Stimulated activated CD8-positive, alpha-beta memory T cell treated with anti-CD3 and anti-CD28 coated beads, Interleukin-12 subunit alpha, Interleukin-12 subunit beta, amount 100 ng/mL, for 1 hour (primary cell): ENCODE measurements around the gene ACADL.

Source experiments
- DNase-seq: peaks from one replicate; pipeline ENCODE4 v3.0.0-alpha.2; 2020; ENCODE audit warnings: low read depth

The ACADL gene

DNA sequence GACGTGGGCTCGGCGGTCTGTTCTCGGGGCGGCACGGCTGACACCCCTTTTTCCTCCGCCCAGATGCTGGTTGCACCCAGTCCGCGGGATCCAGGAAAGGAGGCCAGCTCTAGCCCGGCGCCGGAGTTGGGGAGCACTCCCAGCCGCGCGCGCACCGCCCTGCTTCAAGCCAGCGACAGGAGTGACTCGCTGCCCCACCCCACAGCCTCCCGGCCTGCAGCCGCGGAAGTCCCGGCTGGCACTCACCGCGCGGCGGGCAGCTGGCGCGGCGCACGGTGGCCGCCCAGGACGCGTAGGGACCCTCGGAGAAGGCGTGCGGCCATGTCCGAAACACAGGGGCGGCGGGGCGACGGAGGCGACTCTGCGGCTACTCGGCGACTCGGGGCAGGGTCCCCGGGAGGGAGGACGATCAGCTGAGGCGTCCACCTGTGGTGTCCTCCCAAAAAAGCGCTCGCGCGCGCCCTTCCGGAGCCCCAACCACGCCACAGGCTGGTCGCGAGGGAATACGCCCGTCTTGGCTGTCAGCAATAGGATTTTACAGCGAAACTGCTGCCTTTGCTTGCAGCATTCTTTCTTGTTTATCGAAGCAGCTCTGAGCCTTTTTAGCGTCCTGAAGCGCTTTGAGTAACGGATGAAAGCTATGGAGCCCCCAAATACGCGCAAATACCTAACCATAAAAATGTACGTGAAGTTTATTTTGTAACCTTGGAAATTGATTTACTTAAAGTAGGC is at the start of gene ACADL:
TSS of gene ACADL (minus strand) at position 507 of the 732 bp plus-strand sequence. CDS start at position 323, 184 bp downstream.
- no peak for DNase-seq

- DNase-seq, result no peak
These were observed 46.1 kb upstream of the ACADL start for GRCh38 chr2:210271300-210271699.

GRCh38 chr2:210269148-210269547 is 43.9 kb upstream of the ACADL start:
- no peak for DNase-seq

DNA sequence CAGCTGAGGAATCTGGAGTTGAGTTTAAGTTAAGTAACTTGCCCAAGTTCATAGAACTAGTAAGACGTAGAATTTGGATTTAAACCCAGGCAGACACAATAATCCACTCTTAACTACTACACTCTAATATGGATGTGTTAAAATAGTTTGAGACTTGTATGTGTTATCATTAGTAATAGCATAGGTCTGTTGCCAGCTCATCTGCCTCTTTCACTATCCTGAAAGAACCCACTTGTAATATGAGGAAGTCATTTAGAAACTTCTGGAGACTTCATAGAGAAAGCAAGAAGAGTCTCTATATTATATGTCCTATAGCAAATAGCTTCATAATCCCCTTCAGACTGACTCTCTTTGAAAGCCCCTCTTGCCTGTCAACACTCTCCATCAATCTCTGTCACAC is 43.0 kb upstream of the ACADL start:
- DNase-seq, result no peak

DNA sequence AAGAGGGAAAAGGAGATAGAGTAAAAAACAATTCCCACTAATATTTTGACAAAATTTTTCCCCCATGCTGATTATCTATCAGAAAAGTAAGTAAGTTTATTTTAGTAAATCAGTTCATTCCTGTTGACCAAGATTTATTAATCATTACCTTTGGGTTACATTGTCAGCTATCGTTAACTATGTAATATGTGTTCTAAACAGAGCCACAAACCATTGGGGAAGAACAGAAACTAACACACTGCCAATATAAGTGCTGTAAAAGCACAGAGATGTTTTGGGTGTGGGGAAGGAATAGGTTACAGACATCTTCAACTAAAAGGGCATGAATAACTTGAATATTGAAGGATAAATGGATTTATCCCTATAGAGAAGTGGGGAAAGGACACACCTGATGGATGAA is 42.5 kb upstream of the ACADL start:
- DNase-seq, result no peak

GRCh38 chr2:210264282-210264681 is 39.0 kb upstream of the ACADL start:
- no peak for DNase-seq

- DNase-seq, result no peak
These were observed 38.6 kb upstream of the ACADL start for GRCh38 chr2:210263841-210264240.

DNA sequence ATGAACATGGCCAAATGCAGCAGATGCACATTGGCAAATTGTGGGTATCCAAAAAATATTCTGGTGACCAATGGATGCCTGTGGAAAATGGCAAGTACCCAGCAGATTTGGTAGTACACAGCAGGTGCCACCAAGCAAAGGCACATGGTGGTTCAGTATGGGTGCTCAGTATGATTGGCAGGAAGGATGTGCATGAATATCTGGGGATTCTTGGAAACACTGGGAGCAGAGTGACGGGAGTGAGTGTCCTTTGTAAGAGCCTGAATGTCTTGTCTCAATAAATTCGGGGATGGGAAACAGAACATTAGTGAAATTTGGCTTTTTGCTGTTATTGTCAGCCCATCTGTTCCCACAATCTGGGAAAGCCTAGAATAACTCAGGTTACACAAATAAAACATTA is 36.8 kb upstream of the ACADL start:
- no peak for DNase-seq

DNA sequence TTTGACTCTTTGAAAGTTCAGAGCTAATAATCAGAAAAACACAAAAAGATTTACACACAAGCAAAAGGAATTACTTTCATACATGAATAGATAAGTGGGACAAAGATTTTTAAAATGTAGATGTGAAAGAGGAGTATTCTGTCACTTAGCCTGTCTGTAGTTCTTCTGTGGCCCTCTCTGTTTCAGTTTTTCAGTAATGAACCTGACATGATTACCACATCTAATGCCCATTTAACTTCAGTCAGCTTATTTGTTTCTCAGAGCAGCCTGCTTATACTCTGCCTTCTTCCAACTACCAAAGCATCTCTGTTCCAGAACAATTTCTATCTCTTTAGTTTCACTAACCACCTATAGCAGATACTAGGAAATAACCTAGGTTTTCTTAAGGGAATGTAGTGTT is 34.4 kb upstream of the ACADL start:
- no peak for DNase-seq

- DNase-seq, result no peak
These were observed 27.7 kb upstream of the ACADL start for GRCh38 chr2:210252699-210253606.

GRCh38 chr2:210250622-210251021 is 25.4 kb upstream of the ACADL start:
- DNase-seq, result no peak

GRCh38 chr2:210233487-210233886 is 8.2 kb upstream of the ACADL start:
- no peak for DNase-seq

DNA sequence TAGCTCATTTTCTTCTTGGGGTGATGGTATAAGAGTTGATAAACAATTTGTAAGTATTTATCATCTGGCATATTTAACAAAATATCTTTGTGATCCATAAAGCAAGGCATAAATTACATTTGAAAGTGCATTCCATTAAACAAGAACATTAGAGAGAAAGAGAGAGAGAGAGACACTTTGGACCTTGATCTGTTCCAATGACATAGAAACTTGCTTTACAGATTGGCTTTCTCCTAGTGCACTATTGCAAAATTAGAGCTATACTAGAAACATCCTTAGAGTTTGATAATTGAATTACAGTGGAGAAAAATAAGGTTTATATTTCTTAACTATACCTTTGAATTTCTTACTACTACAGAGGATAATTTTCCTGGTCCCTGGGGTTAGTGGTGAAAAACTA is 5.7 kb upstream of the ACADL start:
- DNase-seq, result no peak

DNA sequence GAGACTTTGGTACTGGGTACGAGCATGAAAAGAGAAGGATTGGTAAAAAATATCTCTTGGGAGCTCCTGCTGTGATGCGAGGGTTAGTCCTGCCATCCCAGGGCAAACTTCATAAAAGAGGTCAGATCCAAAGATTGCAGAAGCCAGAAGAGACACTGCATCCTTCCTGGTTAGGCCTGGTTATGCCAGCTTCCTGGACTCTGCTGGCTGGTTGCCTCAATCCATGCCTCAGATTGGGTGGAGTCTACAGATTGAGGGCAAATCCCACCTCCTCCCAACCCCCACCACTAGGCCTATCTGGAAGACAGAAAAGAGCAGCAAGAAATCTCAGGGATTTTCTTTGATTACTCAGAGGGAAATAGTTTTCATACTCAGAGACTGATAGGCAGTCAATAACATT is 5.3 kb upstream of the ACADL start:
- DNase-seq, result no peak

DNA sequence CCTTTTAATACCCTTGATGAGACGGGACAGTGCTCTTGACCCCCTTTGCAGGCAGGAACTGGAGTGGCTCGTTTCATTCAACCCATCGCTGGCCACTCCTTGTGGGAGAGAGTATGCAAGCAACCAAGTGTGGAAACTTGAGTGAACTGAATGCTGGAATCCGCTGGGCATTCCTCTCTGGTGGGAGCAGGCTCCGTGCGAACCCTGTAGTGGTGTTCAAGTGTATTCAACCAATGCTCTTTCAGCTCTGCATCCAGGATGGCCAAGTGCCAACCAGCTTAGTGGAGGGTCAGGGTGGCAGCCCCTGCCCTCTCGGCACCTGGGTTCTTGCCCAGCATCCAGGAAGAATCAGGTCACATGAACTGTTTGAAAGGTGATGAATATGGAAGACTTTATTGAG is 3.3 kb upstream of the ACADL start:
- DNase-seq, result no peak

GRCh38 chr2:210227290-210228088 is 2.2 kb upstream of the ACADL start:
- no peak for DNase-seq

GRCh38 chr2:210226223-210226622 is 976 bp upstream of the ACADL start:
- DNase-seq, result no peak

GRCh38 chr2:210224591-210224940 is 681 bp downstream of the ACADL start:
- DNase-seq, result no peak

DNA sequence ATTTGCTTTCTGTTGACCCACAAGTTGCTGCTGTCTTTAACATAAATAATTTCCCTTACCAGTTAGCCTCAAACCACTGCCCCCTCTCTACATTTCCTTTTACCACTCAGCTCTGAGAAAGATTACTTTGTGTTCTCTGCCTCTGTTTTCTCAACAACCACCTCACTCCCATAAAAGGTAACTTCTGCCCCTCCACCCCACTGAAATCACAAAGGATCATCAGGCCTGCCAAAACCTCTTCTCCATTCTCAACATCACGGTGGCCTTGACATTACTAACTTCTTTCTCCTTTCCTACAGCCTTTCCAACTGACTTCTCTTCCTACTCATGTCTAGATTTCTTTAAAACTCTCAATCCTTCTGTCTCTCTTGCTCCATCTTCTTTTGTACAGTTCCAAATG is 10.1 kb downstream of the ACADL start:
- DNase-seq, result no peak

DNA sequence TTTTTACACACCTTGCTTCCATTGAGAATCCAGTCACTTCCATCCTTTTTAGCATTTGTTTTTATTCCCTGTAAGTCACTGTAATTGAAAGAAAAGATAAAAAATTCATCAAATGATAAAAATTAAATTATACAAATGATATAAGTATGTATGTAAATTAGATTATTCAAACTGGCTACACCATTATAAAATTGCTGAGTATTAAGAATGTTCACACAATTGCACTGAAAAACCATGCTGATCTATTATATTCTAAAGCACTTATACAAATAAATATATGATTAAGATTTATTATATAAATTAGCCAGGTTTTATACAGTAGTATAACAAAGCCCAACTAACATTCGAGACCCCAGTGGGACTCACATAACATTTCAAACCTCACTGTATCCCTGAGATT is 15.1 kb downstream of the ACADL start:
- no peak for DNase-seq

GRCh38 chr2:210207929-210208328 is 17.3 kb downstream of the ACADL start:
- no peak for DNase-seq

DNA sequence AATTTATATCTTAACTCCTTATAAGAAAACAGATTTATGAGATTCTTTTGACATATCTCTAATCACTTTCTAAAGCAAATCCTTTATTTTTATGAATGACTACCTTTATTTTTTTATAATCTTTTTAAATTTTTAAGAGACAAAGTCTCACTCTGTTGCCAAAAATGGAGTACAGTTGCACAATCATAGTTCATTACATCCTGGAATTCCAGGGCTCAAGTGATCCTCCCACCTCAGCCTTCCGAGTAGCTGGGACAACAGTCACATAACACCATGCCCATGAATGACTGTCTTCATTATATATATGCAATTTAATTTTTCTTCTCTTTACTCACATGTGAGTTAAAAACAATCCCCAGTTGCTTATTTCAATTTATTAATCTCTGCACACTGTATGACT is 21.7 kb downstream of the ACADL start:
- DNase-seq, result no peak

DNA sequence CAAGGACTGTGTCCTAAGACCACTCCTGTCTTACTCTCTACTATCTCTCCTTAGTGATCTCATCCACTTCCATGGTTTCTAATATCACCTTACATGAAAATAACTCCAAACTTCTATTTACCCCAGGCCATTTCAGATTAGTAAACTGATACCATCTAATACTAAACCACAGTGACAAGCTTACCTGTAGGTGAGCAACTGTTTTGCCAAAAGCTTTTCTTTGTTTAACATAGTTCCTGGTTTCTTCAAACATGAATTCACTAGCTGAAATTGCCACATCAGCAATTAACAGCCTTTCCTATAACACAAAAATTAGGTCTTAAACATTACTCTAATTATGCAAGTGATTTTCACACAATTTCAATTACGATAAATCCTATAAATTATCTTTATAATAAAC is 22.1 kb downstream of the ACADL start:
- DNase-seq, result no peak
